Measurements from ENCODE around the gene TBC1D20.
"Not testable (repeated sequence)": the region's sequence is repeated elsewhere in the genome, so short reads cannot be mapped to it uniquely, and the experiment has no call there.

Gene TBC1D20

GRCh38 chr20:462199-462991 lies at the start of gene TBC1D20:
TBC1D20 (minus strand) TSS chr20:462533; CDS start chr20:462405, 128 bp downstream.
- DNase-seq: peak; percentile 74

GRCh38 chr20:510328-511057 lies 48.2 kb upstream of the TBC1D20 start:
- DNase-seq: not testable (repeated sequence)

GRCh38 chr20:508364-508787 lies 46.0 kb upstream of the TBC1D20 start:
- DNase-seq: not testable (repeated sequence)

GRCh38 chr20:507761-508332 lies 45.5 kb upstream of the TBC1D20 start:
- no peak for DNase-seq

- no peak for DNase-seq
Observed at GRCh38 chr20:507006-507758, 44.8 kb upstream of the TBC1D20 start.

- no peak for DNase-seq
Observed at GRCh38 chr20:504632-505075, 42.3 kb upstream of the TBC1D20 start.

- DNase-seq: no peak
Observed at GRCh38 chr20:503048-503737, 40.9 kb upstream of the TBC1D20 start.

- DNase-seq: no peak
Observed at GRCh38 chr20:497979-498378, 35.6 kb upstream of the TBC1D20 start.

GRCh38 chr20:496126-496696 lies 33.9 kb upstream of the TBC1D20 start:
- DNase-seq: no peak

GRCh38 chr20:492159-492558 lies 29.8 kb upstream of the TBC1D20 start:
- DNase-seq: no peak

GRCh38 chr20:487655-488054 lies 25.3 kb upstream of the TBC1D20 start:
- DNase-seq: no peak

- DNase-seq: no peak
Observed at GRCh38 chr20:483815-484644, 21.7 kb upstream of the TBC1D20 start.

GRCh38 chr20:481167-481566 lies 18.8 kb upstream of the TBC1D20 start:
- DNase-seq: no peak

GRCh38 chr20:480044-480443 lies 17.7 kb upstream of the TBC1D20 start:
- DNase-seq: no peak

- no peak for DNase-seq
Observed at GRCh38 chr20:479487-479886, 17.2 kb upstream of the TBC1D20 start.

GRCh38 chr20:478949-479429 lies 16.7 kb upstream of the TBC1D20 start:
- DNase-seq: peak; percentile 24

- DNase-seq: no peak
Observed at GRCh38 chr20:478010-478948, 15.9 kb upstream of the TBC1D20 start.

- DNase-seq: not testable (repeated sequence)
Observed at GRCh38 chr20:476561-477249, 14.4 kb upstream of the TBC1D20 start.

Data from NCI-H446 treated with DMSO at 0.1 percent for 48 hours (cell line).